Effector CD4-positive, alpha-beta T cell (primary cell): ENCODE measurements around the gene KAT7.
A peak's percentile ranks its signal among the peaks of the same experiment; 100 is the strongest.

Source experiments
- DNase-seq: peaks from one replicate; pipeline ENCODE4 v3.0.0-alpha.2; 2020

Gene KAT7

GRCh38 chr17:49843774-49844350 lies 55.4 kb downstream of the KAT7 start:
- no peak for DNase-seq

GRCh38 chr17:49845321-49845720 lies 56.8 kb downstream of the KAT7 start:
- DNase-seq, result no peak

- no peak for DNase-seq
Observed at GRCh38 chr17:49846938-49847712, 58.6 kb downstream of the KAT7 start.

GRCh38 chr17:49848019-49848473 lies 59.6 kb downstream of the KAT7 start, which contains the start of gene TAC4:
Gene TAC4 (minus strand): TSS chr17:49848069. CDS start chr17:49848017, 52 bp downstream.
- DNase-seq, result no peak

- no peak for DNase-seq
Observed at GRCh38 chr17:49848739-49849138, 60.3 kb downstream of the KAT7 start.

- DNase-seq, result no peak
Observed at GRCh38 chr17:49850218-49850610, 61.7 kb downstream of the KAT7 start.

GRCh38 chr17:49850772-49851386 lies 62.4 kb downstream of the KAT7 start:
- DNase-seq, result no peak

- peak; percentile 55 for DNase-seq
Observed at GRCh38 chr17:49851387-49852291, 63.2 kb downstream of the KAT7 start.

- no peak for DNase-seq
Observed at GRCh38 chr17:49853470-49854015, 65.1 kb downstream of the KAT7 start.

- DNase-seq, result no peak
Observed at GRCh38 chr17:49854126-49854525, 65.6 kb downstream of the KAT7 start.

GRCh38 chr17:49858796-49859195 lies 70.3 kb downstream of the KAT7 start:
- no peak for DNase-seq

GRCh38 chr17:49859991-49860953 lies 71.8 kb downstream of the KAT7 start:
- DNase-seq, result no peak

GRCh38 chr17:49861150-49861884 lies 72.8 kb downstream of the KAT7 start:
- peak; percentile 48 for DNase-seq

GRCh38 chr17:49862781-49863331 lies 74.4 kb downstream of the KAT7 start:
- no peak for DNase-seq

- DNase-seq, result no peak
Observed at GRCh38 chr17:49866019-49866380, 77.5 kb downstream of the KAT7 start.

GRCh38 chr17:49866882-49867413 lies 78.5 kb downstream of the KAT7 start:
- no peak for DNase-seq

GRCh38 chr17:49869038-49869374 lies 80.5 kb downstream of the KAT7 start:
- no peak for DNase-seq

GRCh38 chr17:49870298-49870697 lies 81.8 kb downstream of the KAT7 start:
- no peak for DNase-seq

- DNase-seq, result no peak
Observed at GRCh38 chr17:49871211-49871610, 82.7 kb downstream of the KAT7 start.

- DNase-seq, result no peak
Observed at GRCh38 chr17:49872754-49873377, 84.4 kb downstream of the KAT7 start.
